Left lobe of liver (tissue), 2 donors: ENCODE measurements around the gene NR1I2. TPM values are rescaled to one million over a fixed set of nuclear protein-coding genes. Genes with fewer than 3 reads are reported as not detected.

Experiments
- ATAC-seq: fragments of 200-7000 bp; cut with Tn5 transposase; one replicate; pipeline ENCODE4 v1.9.1; 2020; ENCODE audit warnings: mild to moderate bottlenecking, moderate library complexity
- DNase-seq: peaks from one replicate; pipeline ENCODE4 v3.0.0-alpha.2; 2020; ENCODE audit warnings: low spot score
- total RNA-seq: library from RNA; stranded (reverse); gene quantifications from one replicate; pipeline ENCODE4 v1.2.1, GENCODE V29; 2021
- donor health status: DM: no; HTN: no; CAD: no; lungs with moderate emphysema.
- donor health status: DM: no; HTN: yes; CAD: no.

Gene NR1I2
- total RNA-seq, 1 donor from 2014 or later: 206 TPM

DNA sequence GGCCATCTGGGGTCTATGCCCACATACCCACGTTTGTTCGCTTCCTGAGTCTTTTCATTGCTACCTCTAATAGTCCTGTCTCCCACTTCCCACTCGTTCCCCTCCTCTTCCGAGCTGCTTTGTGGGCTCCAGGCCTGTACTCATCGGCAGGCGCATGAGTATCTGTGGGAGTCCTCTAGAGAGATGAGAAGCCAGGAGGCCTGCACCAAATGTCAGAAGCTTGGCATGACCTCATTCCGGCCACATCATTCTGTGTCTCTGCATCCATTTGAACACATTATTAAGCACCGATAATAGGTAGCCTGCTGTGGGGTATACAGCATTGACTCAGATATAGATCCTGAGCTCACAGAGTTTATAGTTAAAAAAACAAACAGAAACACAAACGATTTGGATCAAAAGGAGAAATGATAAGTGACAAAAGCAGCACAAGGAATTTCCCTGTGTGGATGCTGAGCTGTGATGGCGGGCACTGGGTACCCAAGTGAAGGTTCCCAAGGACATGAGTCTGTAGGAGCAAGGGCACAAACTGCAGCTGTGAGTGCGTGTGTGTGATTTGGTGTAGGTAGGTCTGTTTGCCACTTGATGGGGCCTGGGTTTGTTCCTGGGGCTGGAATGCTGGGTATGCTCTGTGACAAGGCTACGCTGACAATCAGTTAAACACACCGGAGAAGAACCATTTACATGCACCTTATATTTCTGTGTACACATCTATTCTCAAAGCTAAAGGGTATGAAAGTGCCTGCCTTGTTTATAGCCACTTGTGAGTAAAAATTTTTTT lies 35.9 kb downstream of the NR1I2 start:
- ATAC-seq: no peak
- DNase-seq: no peak

DNA sequence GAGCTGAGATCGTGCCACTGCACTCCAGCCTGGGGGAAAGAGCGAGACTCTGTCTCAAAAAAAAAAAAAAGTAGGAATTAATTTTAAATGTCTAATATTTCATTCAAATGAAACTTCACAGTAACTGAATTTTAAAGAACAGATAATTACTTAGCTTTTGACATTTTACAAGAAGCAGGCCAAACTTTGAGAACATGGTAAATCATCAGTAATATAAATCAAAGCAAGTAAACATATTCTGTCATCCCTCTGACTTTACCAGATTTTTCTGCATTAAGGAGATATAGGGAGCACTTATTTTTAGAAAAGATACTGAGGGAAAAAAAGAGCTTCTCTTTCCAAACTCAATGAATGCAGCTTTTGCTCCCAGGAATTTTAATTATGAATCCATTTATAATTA lies 37.0 kb downstream of the NR1I2 start:
- no peak for ATAC-seq
- no peak for DNase-seq

DNA sequence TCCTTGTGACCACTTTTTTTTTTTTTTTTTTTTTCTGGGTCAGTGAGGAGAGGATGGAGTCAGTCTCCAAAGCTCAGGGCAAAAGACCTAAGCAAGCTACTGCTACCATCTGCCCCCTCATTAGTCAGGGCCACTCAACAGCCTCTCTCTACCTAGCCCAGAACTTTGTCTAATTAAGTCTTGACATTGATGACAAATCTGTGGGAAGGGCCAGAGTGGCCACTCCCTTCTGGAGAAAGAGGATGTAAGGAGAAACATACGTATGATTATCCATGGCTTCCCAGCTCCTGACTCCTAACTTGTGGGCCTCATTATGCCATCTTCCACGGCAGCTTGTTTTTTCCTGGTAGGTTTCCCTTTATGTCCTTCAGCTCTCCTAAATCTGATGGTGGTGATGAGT lies 37.9 kb downstream of the NR1I2 start:
- ATAC-seq: no peak
- no peak for DNase-seq

DNA sequence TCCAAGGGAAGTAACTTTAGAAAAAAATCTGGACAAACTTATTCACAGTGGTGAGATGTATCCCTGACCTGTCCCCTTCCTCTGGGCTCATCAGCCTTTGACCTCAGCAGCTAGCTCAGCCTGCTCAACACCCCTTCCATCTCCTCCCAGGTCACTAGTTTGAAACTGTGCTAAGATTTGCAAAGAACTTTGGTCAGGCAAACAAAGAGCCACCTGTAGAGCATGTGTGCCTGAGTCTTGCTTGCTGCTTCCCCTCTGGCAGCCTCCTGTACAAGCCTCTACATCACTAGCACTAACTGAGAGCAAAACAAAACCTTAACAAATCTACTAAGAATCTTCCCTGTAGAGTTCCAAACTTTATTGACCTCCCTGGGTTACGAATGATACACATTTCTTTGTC lies 43.9 kb downstream of the NR1I2 start:
- ATAC-seq (peak; percentile 82), DNase-seq (peak; percentile 74)

DNA sequence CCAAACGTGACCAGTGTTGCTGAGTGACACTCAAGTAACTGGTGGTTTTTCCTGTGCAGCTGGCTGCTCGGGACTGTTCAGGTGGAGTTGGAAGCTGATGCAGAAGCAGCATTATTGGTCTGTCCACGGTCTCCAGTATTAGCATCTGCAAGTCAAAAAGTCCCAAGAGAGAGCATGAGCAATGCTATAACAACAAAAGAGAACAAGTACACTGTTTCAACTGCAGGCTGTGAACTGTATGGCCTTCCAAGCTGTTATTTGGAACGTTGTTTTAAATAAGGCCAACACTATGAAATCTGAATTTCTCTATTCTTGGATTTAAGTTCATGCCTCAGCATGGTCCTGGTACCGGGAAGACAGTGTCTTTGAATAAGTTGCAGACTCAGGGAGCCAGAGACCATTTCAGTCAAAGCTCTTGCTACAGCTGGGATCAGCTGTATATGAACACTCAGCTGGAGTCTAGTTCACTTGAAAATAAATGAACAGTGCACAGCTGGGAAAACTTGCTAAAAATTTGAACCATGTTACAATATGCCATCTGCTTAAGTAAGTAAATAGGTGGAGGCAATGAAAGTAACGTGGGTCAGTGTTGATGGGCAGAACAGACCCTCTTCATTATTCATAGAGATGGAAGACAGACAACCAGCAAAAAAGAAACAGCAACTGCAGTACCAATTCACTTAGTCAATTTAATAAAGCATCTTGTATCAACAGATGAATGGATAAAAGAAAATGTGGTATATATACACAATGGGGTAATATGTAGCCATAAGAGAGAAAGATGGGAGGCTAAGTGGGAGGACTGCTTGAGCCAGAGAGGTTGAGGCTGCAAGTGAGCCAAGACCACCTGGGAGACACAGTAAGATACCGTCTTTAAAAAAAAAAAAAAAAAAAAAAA lies 45.1 kb downstream of the NR1I2 start:
- DNase-seq: no peak
- ATAC-seq: no peak

DNA sequence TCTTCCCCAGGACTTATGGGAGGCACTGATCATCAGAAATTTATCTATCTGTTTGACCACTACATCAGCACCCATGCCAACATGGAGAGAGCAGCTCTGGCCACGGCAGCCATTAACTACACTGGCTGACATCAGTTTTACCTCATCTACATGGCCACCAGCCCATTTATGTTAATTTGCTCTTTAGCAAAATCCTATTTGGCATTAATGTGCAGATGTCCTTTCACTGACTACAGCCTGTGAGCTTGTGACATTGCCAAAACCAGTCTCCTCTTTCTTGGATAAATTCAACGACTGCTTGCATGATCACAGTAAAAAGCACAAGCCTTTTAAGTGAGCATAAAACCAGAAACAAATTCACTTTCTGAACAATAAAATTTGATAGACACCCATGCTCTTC lies 47.5 kb downstream of the NR1I2 start:
- DNase-seq: no peak

DNA sequence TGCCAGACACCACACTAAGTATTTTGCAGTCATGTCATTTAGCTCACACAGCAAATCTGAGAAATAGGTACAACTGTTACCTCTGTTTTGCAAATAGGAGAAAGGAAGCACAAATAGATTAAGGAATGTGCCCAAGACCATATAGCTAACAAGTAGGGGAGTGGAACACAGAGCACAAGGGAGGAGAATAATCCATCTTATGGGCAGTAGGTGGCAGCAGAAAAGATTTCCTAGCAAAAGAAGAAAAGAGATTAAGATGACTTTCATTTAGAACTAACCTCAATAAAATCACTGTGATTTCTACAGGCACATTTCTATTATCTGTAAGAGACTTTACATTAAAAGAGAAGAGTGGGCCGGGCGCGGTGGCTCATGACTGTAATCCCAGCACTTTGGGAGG lies 49.1 kb downstream of the NR1I2 start:
- DNase-seq: no peak
- peak; percentile 49 for ATAC-seq

More for the DNA sequence above, 47.5 kb downstream of the NR1I2 start:
- ATAC-seq: no peak

DNA sequence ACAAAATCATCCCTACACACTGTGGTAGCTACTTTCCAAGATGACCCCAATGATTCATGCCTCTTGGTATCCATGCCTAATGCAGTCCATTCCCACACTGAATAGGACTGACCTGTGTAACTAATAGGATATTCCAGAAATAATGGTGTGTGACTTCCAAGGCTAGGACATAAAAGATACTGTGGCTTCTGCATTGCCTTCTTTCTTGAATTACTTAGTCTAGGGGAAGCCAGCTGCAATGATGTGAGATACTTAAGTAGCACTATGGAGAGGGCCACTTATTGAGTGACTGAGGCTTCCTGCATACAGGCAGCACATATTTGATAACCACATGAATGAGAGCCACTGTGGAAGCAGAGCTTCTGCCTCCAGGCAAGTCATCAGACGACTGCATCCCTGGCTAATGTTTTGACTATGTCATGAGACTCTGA lies 50.1 kb downstream of the NR1I2 start:
- peak; percentile 15 for ATAC-seq
- no peak for DNase-seq

DNA sequence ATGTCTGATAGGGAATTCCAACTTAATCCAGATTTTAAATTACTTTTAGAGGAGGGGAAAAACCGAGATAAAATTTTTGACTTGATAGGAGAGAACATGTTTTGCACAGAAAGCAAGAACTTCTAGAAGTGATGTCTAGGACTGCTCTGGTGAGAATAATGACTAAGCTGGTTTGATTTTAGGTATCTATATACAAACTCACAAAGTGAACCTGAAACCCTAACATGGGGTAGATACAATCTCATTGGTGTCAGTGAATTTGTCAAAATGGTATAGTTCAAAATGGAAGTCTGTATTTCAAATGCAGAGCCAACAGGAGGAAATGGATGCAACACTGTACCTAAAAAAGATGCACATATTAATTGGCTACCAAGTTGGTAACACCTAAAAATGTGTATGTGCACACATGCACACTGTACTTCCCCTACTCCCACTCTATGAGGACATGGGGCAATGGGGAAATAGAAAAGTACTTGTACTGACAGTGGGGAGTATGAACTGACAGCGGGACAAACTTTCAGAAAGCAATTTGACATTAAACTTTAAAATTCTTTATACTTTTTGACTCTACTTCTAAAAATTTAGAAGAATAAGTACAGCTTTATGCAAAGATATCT lies 53.0 kb downstream of the NR1I2 start:
- ATAC-seq: no peak
- DNase-seq: no peak

DNA sequence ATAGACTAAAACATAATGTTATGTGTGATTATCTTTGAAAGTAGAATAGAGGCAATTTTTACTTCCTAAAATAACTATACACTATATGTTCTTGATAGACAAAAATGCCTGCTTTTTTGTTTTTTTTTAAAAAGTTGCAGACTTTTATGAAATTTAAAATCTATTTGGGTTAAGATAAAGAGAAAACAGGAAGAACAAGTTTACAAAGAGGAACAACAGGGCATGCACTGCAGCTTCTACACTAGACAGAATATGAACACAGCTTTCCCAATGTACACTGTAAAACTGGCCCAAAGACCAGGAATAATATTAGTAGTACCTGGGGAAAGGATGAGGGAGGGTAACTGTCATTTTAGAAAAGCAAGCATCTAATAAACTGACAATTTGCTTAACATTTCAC lies 53.7 kb downstream of the NR1I2 start:
- ATAC-seq (no peak), DNase-seq (no peak)

DNA sequence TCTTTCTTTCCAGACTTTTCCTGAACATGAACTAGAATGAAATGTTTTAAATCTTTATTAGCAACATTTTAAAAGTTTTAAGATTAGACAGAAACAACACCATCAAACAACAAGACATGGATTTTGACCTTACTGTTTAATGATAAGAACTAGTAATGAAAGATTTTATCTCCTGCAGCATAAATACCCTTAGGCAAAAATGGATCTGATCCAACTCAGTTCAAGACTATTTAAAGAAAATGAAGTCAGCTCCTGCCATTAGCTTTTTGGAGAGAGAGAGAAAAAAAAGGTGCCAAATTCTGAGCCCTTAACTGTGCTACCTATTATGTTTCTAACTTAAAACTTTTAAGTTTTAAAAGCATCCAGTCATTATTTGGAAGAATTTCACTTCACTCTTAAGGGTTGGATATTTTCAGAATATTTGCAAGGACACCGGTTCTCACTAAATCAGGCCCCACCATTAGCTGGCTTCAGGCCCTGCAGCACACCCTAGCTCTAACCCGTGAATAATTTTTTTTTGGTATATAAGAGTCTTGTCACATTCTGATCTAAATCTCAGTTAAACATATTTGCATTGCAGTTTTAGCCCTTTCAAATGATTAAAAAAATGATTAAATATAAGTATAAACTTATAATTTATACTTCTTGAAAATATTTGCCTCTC lies 60.0 kb downstream of the NR1I2 start:
- DNase-seq: no peak

DNA sequence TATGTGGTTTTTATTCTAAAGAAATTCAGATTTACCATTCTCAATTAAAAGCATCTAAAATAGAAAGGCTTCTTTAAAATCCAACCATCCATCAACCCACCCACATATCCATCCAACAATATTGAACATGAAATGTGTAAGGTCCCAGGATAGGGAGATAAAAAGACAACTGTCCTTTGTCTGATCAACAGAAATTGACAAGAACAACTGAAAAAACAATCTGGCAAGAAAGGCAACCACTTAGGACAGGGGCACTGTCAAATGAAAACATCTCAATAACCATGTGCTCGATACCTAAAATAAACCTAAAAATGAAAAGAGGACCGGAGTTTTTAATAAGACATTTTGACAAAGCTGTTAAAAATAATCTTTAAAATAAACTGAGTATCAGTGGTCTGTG lies 67.2 kb downstream of the NR1I2 start:
- no peak for ATAC-seq
- no peak for DNase-seq

More for the DNA sequence above, 60.0 kb downstream of the NR1I2 start:
- ATAC-seq: no peak

DNA sequence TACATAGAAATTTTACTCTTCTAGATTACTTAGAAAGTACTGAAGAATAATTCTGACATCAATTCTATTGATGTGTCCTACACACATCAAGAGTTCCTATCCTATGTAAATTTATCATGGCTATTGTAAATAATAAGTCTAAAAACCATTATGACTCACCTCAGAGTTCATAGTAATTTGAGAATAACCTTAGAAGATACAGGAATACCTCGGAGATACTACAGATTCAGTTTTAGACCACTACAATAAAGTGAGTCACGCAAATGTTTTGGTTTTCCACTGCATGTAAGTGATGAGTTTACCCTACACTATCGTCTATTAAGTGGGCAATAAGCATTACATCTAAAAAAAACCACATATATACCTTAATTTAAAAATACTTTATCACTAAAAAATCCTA lies 74.8 kb downstream of the NR1I2 start:
- no peak for ATAC-seq
- DNase-seq: no peak

DNA sequence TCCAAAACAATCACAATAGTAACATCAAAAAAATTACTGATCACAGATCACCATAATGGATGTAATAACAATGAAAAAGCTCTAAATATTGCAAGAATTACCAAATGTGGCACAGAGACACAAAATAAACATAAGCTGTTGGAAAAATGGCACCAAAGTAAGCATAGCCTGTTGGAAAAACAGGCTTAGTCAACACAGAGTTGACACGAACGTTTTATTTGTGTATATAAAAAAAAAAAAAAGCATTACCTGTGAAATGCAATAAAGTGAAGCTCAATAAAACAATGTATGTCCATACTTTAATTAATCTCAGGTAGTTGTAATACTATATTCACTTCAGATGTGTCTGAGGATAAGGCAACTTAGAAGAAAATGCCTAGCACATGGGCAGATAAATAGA lies 77.1 kb downstream of the NR1I2 start:
- DNase-seq (no peak), ATAC-seq (no peak)

DNA sequence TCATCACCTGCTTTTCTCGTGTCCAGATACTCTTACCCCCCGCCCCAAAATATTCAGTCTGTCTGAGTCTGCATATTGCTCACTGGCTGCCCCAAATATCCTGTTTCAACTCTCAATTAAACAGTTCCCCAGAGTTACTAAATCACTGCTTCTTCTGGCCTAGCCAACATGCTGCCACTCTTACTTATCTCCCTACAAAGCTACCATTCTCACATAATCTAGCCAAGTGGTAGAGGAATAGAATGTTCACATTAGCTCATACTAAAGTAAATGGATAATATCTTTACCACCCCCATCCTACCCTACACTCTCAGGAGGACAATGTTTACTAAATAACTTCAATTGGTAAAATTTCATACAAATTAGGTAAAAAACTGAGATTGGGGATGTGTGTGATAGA lies 77.8 kb downstream of the NR1I2 start:
- ATAC-seq (no peak), DNase-seq (no peak)

DNA sequence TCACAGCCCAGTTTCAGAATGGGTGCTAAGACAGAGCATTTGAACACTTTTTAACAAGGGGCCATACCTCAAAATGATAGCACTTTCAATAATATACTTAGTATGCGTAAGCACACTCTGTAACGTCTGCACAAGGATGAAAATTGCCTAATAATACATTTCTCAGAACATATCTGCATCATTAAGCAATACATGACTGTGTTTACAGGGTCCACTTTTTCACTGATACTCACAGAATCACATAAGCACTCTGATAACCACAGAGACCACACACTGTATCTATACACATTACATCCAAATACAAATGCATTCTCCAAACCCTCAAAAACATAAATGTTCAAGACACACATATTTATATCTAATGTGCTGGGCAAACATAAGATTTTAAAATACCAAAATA lies 79.8 kb downstream of the NR1I2 start:
- ATAC-seq (no peak), DNase-seq (no peak)

DNA sequence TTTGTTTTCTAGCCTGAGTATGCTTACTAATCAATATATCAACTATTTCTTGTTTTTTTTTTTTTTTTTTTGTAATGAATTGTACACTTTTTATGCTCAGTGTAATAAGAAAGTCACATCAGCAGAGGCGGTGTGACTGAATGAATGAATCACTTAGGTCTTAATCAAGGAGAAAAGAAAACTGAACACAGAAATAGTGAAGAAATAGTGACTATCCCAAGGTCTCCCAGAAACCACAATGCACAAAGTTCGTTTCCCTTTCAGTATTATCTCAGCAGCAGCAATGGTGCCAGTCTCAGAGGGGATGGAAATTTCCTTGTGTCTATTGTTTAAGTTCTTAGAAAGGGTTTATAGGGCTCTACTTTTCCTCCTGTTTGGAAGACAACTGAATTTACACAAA lies 80.7 kb downstream of the NR1I2 start:
- DNase-seq (no peak), ATAC-seq (no peak)

DNA sequence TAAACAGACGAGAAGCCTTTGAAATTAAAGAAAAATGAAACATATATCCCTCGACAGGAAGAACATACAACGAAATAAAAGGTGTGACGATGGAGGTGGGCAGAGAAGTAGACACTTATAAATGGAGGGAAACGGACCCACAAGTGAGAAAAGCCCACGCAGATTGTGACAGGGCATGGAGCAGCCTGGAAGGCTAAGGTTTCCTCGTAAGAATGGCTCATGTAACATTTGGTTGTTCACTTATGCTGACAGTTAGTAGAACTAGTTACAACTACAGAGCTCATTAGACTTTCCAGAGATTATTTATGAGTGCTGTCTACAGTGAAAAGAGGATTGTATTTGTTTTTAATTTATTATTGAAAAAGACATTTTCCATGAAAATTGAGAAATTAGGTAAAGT lies 82.6 kb downstream of the NR1I2 start:
- DNase-seq: no peak
- no peak for ATAC-seq
